NCI-H1930 (cell line): ENCODE results near the gene ZRANB1.
A peak's percentile ranks its signal among the peaks of the same experiment; 100 is the strongest.
"Not testable (repeated sequence)": the region's sequence is repeated elsewhere in the genome, so short reads cannot be mapped to it uniquely, and the experiment has no call there.

Experiments used
- DNase-seq, 2 experiments: peaks; one replicate each; lab custom pipeline; 2025; lab: John Stamatoyannopoulos, UW

Gene ZRANB1

DNA sequence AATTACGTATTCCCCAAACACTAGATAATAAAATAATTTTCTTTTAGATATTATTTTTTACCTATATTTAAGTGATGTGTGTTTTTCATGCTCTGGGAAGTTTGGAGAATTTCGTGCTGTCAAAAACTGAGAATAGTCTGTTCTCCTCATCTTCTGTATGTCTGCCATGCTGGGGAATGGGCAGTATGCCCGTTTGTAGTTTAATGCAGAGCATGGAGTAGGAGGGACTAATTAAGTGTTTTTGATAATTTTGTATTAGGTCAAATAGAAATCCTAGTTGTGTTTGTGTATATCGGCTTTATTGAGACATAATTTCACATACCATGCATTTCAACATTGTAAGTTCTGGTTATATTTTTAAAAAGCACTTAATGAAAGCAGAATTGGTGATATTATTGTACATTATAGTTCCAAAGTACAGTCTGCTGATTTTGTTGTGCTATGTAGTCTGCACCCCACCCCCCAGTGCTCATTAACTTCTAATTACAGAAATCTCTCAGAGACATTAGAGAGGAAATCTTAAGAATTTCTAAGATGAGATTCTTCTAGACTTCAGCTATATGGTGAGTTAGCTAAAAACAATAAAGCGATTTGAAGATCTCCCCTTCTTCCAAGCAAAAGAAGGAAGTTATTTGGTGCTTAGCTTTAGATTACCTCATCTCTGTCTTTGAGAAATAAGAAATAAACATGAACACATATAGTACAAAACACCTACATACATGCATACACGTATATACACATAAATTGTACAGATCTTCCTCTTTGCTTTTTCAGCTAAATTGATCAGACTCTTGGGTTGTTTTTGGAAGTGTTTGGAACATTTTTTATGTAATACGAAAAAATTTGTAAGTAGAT is 22.2 kb downstream of the ZRANB1 start:
- DNase-seq = no peak

DNA sequence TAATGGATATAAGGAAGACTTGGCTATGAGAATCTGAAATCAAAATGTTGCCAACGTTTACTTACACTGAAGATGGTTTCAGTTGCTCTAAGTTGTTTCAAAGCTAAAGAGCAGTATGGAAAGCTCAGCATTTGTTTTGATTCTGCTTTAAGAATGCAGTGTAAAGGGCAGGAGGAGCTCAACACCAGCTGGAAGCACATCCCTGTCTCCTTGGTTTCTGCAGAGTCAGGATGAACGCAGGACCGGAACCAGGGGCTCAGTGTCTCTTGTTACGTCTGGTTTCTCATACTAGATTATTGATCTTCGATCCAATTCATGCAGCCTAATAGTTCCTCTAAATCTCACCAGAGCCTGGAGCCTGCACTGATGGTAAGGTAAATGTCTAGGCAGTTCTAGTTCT is 24.1 kb downstream of the ZRANB1 start:
- DNase-seq = no peak

DNA sequence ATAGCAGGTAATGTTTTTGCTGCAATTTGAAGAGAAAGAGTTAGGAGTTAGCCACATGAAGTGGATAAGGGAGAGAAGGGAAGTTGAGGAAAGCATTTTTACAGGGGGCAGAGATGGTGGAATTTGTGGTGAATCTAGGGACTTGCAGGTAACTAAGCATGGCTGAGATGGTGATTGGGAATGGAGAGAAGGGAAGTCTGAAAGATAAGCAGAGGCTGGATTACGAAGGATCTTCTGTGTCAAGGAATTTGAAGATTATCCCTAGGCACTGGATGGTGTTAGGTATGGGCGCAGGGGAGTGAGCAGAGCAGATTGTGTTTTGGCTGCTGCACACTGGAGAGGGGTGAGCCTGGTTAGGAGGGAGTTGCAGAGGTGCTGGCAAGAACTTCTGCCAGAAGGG is 25.3 kb downstream of the ZRANB1 start:
- no peak for DNase-seq

DNA sequence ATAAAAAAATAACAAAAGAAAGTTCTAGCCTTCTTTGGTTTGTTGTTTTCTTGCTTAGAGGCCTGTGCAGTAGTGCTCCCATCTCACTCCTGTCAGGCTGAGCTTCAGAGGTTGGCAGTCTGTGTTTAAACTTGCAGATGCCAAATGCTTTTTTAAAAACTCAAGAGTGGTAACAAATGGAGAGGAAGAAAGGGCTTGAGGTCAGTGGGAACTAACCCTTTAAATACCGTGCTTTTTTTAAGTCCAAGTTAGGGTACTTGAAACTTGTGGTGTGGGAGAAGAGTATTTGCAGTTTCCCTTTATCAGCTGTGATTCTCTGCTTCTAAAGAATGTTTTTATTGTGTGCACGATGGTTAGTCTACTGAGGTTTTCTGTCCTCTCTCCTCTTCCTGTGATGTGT is 29.4 kb downstream of the ZRANB1 start:
- no peak for DNase-seq

DNA sequence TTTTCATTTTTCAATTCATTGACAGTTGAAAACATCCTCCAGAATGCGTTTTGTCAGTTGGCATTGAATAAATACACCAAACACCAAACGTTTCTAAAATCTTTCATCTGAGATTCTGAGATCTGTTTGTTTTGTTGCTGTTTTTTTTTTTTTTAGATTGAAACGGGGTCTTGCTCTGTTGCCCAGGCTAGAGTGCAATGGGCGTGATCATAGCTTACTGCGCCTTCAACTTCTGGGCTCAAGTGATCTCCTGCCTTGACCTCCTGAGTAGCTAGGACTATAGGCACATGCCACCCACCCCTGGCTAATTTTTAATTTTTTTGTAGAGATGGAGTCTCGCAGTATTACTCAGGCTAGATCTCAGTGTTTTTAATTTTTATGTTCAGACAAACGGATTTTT is 30.7 kb downstream of the ZRANB1 start:
- no peak for DNase-seq

DNA sequence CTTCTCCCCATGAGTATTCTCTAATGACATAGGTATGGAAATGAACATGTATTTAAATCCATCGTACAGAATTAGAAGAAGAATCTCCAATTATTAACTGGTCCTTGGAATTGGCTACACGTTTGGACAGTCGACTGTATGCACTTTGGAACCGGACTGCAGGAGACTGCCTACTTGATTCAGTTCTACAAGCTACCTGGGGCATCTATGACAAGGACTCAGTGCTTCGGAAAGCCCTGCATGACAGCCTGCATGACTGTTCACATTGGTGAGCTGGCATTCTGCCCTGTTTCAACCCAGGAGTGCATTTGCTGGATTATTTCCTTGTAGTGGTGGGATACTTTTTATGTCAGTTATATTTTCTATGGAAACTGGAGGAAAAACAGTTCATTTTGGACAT is 32.2 kb downstream of the ZRANB1 start:
- no peak for DNase-seq

DNA sequence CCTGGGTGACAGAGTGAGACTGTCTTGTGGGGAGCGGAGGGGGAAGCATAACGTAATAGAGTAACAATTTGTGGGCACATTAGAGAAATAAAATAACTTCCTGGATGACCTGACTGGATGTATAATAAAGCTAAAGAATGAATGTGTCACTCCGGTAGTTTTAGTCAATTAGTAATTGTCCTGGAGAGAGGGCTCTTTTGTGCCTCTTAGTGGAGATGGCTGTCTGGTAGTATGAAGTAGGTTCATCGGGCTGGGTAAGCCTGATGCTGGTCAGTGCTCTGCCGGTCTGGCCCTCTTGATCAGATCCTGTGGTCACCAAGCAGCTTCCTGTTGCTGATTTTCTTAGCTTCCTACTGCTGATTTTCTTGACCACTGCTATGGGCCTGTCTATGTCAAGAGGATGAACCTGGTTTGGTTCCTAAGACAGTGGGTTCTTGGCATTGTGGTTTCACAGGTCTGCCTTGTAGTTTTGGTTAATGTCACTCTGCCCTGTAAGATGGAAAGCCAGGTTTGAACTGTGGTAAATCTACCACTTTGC is 34.1 kb downstream of the ZRANB1 start:
- no peak for DNase-seq

DNA sequence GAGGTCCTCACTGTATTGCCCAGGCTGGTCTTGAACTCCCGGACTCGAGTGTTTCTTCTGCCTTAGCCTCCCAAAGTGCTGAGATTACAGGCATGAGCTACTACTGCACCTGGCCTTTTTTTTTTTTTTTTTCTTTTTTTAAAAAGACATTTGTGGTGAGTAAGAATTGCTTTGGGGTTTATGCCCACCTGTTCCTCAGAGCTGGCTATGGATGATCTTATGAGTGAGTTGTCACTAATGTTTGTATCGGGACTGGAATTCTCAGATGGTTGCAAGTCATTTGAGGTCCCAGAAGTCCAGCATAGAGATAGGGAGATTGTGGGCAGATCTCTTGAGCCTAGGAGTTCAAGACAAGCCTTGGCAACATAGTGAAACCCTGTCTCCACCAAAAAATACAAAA is 35.2 kb downstream of the ZRANB1 start:
- no peak for DNase-seq

DNA sequence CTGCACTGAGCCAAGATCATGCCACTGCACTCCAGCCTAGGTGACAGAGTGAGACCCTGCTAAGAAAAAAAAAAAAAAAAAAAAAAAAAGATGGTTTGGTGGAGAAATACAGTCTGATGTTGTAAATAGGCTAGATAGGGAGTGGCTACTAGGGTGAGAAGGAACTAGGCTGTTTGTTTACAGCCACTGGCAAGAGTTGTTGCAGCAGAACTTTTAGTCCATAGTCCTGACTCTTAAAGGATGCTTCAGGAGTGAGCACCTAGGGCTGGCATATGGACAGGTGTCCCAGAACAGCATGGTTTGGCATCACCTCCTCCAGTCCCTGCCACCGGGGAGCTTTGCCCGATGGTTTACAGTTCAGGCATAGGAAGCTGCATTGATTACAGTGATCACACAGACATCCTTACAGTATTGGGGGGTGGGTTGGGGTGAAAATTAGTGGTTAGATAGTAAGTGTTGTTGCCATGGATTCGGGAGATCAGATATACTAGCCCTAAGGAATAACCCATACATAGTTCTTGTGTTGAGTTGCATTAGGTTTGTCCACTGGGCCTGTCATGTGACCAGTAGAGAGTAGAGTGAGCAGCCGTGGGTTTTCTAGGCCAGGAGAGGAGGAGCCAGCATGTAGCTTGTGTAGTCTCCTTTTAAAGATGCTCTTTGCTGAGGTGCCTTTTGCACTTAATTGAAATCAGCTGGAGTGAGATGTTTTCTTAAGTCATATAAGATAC is 35.9 kb downstream of the ZRANB1 start:
- no peak for DNase-seq

DNA sequence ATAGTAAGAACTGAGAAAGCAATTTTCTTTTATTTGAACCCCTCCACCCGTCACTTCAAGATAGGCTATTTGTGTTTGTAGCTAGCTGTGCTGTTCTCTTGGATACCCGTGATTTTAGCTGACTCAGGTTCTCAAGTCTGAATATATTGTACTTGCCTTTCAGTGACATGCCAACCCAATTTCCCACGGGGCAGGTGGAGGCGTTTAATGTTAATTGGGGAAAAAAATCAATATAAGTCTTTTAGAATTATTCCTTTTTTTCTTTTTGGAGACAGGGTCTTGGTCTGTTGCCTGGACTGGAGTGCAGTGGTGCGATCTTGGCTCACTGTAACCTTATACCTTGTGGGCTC is 36.4 kb downstream of the ZRANB1 start:
- no peak for DNase-seq

DNA sequence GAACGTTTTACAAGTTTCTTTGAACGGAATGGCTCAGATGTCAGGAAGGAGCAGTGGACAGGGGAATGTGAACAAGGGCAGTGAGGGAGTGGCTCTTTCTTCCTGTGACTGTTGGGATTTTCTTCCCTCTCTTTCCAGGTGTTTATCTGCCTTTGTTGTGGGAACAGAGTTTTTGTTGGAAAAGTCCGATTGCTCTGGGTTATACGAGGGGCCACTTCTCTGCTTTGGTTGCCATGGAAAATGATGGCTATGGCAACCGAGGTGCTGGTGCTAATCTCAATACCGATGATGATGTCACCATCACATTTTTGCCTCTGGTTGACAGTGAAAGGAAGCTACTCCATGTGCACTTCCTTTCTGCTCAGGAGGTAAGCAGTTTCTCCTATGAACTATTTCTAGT is 41.4 kb downstream of the ZRANB1 start:
- DNase-seq = no peak

DNA sequence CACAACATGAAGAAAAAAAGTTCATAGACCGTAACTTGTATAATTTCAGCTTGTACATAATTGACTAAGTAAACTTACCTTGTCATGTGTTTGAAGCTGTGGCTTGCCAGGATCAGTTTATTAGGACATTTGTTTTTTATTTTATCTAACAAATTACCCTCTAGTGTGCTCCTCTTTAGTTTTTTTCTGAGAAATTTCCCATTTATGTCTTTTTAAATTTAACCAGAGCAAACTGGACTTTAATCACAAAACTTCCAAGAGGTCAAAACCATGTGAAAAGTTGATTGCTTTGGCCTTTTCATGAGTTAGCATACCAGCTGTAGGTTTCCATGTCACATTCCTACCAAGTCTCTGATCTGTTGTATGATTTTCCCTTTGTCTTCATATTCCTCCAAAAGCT is 42.5 kb downstream of the ZRANB1 start:
- no peak for DNase-seq

DNA sequence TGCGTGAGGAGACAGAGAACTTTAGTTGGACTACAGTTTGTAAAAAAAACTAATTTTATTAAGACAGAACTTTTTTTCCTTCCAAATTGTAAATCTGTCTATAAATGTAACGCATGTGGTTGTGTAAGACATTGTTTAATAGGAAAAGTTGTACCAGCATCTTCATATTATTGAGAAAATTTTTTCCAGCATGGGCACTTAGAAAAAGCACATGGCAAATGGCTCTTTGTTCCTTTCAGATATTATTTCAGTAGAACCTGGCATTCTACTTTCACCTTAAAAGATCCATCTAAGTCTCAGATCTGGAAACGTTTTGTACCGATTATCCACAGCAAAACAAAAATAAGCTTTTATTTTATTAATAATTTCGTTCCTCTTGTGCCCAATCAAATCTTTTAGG is 43.2 kb downstream of the ZRANB1 start:
- no peak for DNase-seq

DNA sequence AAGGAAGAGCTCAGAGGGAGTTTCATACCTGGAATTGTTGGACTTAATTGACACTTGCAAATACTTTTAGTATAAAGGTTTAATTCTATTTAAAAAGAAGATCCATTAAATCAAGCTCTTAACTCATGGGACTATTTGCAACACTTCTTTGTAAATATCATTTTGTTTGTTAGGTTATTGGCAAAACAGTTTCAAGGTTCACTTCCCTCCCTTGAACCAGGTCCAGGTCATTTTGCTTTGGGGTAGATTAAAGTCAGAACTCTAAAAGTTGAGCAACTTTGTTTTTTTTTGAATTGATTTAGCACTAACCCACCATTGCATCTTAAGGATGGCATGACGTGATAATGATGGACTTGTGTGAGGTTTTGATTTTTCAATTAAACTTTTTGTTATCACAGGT is 45.9 kb downstream of the ZRANB1 start:
- DNase-seq = no peak

DNA sequence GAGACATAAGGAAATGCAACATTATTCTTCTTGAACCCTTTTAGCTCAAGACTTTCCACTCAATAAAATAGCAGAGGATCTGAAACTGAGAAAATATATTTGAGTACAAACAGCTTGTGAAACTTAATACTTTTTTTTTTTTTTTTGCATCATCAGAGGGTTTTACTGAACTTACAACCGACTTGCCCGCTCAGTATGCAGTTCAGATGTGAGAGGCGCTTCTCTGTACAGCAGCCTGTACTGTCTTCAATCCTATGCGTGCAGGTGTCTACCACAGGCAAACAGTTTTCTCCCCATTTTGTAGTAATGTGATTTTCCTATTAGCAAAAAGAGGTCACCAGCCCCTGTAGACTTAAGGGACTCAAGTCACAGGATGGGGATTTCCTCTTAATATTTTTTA is 46.8 kb downstream of the ZRANB1 start:
- not testable (repeated sequence) for DNase-seq

DNA sequence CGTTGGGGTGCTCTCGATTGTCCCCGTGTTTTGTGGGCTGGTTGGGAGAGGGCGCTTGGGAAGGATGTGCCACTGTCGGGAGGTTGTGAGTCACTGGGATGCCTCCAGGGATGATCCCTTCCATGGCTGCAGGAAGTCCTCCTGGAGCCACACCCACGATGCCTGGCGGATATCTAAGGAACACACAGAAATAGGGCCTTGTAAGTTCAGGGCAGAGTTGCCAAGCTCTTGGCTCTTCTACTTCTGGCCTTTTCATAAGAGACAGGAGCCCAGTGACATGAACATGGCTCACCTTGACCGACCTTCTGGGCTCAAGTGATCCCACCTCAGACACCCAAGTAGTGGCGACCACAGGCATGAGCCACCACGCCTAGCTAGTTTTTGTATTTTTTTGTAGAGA is 47.6 kb downstream of the ZRANB1 start:
- DNase-seq = no peak

DNA sequence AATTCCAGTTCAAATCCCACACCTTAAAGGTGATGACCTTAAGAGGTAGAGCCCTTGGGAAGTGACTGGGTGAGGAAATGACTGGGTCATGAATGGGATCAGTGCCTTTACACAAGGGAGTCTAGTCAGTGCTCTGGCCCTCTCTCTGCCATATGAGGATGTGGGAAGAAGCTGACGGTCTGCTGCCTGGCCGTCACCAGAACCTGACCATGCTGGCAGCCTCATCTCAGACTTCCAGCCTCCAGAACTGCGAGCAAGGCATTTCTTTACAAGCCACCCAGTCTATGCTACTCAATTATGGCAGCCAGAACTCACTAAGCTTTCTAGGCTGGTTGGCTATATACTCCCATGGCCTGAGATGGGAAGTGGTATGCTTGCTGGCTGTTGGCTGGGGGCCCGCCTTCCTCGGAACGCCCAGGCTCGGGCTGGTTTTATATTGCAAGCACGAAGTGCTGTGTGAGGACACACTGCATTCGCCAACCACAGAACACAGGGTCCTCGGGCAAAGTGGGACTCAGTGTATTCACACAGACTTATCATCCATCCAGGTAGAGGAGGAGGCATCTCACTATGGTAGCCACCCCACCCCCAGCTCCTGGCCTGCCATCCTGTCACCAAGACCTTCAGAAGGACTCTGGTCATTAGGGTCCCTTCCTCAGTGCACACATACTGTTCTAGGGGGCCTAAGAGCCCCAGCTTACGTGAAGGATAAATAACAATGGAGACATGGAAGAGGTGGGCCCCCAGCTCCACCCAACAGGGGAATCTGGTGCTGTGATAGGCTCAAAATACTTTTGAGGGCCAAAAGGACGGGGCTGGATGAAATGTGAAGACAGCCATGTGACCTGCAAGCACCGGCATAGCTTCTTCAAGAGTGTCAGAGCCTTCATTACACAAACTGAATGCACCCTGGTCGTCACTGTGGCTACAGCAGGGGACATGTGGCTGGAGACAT is 49.0 kb downstream of the ZRANB1 start:
- DNase-seq = no peak

DNA sequence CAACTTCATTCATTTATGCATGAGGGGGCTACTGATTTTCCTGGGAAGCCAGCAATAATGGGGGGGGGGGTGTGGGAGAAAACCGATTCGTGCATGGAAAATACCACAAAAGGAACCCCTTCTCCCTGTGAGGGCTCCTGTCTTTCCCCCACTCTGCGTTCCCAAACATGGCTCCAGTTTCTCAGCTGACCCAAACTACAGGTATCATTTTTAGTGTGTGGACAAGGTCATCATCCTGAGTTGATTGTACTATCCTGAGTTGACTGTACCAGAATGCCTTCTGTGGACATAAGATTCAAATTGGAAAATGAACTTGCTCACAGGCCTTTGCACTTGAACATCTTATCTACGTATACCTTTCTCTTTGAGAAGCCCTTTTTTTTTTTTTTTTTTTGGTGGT is 49.9 kb downstream of the ZRANB1 start:
- no peak for DNase-seq

DNA sequence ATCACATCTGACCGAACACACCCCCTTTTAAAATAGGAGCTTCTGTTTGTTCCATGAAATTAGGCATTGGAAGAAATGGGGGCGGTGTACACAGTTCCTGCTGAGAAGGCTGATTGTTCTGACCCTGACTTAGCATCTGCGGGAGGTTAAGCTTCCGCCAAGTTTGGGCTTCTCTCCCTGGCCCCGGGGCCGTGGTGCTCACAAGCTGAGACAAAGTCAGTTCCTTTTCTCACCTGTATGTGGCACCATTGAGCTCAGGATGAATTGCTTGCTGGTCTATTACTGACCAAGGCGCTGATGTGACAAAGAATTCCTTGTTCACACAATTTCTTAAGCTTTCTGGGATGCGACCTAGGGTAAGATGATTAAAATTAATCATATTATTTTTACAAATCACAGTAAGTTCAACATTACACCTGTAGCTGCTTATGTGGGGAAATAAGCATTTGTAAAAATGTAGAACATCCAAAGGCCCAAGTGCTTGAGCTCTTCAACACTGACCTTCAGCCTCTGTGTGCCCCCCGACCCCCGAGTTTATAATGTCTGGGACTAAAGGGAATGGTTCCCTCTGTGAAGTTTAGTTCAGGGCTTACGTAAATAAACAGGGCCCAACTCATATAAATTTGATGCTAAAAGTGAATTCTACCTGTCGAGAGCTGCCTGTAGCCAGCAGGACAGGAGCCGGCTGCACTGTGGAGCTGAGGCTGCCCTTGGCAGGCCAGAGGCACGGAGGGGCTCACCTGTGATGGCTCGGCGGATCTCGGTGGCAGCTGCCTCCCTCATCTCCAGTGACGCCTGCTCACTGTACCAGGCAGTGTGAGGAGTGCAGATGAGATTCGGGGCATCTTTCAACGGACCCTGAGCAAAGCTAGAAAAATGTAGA is 50.8 kb downstream of the ZRANB1 start:
- DNase-seq = peak in 1 of 2 experiments; percentile 1

DNA sequence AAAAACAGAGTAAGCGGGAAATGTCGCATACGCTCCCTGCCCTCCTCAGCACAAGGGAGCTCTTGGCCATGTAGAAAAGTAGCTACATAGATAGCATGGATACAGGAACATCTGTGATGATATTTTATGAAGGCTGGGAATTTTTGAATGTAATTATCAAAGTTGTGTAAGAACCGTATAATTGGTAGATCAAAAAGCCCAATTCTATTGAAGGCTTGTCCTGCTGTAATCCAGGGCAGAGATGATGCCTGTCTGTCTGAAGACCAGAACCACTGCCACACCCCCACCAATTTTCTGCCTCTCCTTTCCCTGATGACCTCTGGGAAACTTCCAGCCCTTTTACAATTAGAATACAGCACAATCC is 51.4 kb downstream of the ZRANB1 start:
- no peak for DNase-seq

DNA sequence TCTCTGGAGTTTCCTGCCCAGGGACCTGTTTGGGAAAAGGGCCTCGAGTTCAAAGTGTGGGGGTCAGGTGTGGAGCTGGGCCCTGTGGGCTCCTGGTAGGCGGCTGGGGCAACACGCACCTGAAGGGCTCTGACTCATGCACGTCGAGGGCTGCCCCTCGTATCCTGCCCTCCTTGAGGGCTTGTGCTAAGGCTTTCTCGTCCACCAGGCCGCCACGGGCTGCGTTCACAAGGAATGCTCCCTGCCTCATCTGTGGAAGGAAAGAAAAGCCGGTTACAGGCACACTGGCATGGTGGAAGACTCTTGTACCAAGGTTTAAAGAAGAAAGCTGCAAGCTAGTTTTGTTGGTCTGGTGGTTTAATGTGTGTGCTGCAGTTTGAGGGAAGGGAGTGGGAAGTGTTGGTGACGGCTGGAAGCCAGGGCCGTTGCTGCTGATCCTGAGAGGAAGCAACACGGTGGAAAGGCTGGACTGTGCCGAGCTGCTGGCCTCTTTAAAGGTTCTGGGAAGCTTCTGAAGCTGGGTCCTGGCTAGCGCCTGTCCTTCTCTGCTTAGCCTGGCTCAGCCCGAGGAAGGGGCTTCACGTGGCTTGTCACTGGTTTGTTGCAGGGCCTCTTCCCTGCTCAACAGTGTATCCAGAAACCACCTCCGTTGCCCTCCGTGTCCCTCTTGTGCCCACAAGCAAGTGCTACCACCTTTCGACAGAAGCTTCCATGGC is 52.0 kb downstream of the ZRANB1 start:
- no peak for DNase-seq
